ENCODE results near the gene MAFG.

- TF ChIP-seq CTCF (IDR thresholded peaks at IDR 0.05) (no peak), POLR2A (IDR thresholded peaks at IDR 0.05) (no peak)
These were observed 6.7 kb downstream of the MAFG start for GRCh38 chr17:81920612-81921536.
